DND-41 (cell line): ENCODE results near the gene NLGN2.

Experiments
- ATAC-seq: fragments of 200-7000 bp; cut with Tn5 transposase; 3 replicates; pipeline ENCODE4 v1.9.1; 2021; ENCODE audit warnings: low read depth; ENCODE audit not compliant: insufficient read depth
- DNase-seq: peaks from one replicate; pipeline ENCODE4 v3.0.0-alpha.2; 2020
- H2AFZ ChIP-seq: 2 replicates; pipeline ENCODE4 v1.6.0; 2012; ENCODE audit warnings: low read depth, low read length
- H3K27ac ChIP-seq: 2 replicates; pipeline ENCODE4 v1.5.1; 2012; ENCODE audit warnings: low read length, inconsistent platforms
- H3K27me3 ChIP-seq: fragments of 200-600 bp; sonication (generic); 2 replicates; pipeline ENCODE4 v1.6.0; 2012; ENCODE audit warnings: low read length, mild to moderate bottlenecking, inconsistent platforms; ENCODE audit not compliant: insufficient read depth, poor library complexity
- H3K36me3 ChIP-seq: 2 replicates; pipeline ENCODE4 v1.5.1; 2012; ENCODE audit warnings: low read length, inconsistent platforms; ENCODE audit not compliant: insufficient read depth
- H3K4me1 ChIP-seq: 2 replicates; pipeline ENCODE4 v1.5.1; 2012; ENCODE audit warnings: mild to moderate bottlenecking, low read length; ENCODE audit not compliant: insufficient read depth
- H3K4me2 ChIP-seq: 2 replicates; pipeline ENCODE4 v1.6.0; 2012; ENCODE audit warnings: mild to moderate bottlenecking, moderate library complexity, low read length, inconsistent platforms; ENCODE audit not compliant: insufficient read depth
- H3K4me3 ChIP-seq, 2 experiments: fragments of 200-600 bp in 1 of 2; shearing (Covaris generic) in 1 of 2; 2 replicates each; pipeline ENCODE4 v1.5.1; 2012 to 2016; ENCODE audit warnings: inconsistent platforms in 2 of 2, low read length in 2 of 2, mild to moderate bottlenecking in 2 of 2, low read depth in 1 of 2, moderate library complexity in 1 of 2
- H3K79me2 ChIP-seq: 2 replicates; pipeline ENCODE4 v1.6.0; 2012; ENCODE audit warnings: low read length, inconsistent platforms; ENCODE audit not compliant: insufficient read depth
- H3K9ac ChIP-seq: 2 replicates; pipeline ENCODE4 v1.6.0; 2012; ENCODE audit warnings: low read depth, mild to moderate bottlenecking, inconsistent platforms, low read length, moderate library complexity
- H3K9me3 ChIP-seq: 2 replicates; pipeline ENCODE4 v1.5.1; 2012; ENCODE audit warnings: low read length, moderate library complexity, mild to moderate bottlenecking, inconsistent platforms; ENCODE audit not compliant: insufficient read depth, severe bottlenecking
- H4K20me1 ChIP-seq: 2 replicates; pipeline ENCODE4 v1.6.0; 2012; ENCODE audit warnings: low read length; ENCODE audit not compliant: insufficient read depth
- EZH2 ChIP-seq: IDR thresholded peaks from 3 replicates; pipeline ENCODE4 v1.6.1; 2012; ENCODE audit warnings: borderline replicate concordance, low read depth, mild to moderate bottlenecking, moderate library complexity, low read length, inconsistent platforms; ENCODE audit not compliant: severe bottlenecking
- TF ChIP-seq, protein P1 (sequence below): IDR thresholded peaks from 2 replicates; pipeline ENCODE4 v1.5.1; 2012; ENCODE audit warnings: borderline replicate concordance, low read length, moderate library complexity, mild to moderate bottlenecking; ENCODE audit not compliant: poor library complexity, severe bottlenecking; ENCODE audit errors: extremely low read depth

The NLGN2 gene

DNA sequence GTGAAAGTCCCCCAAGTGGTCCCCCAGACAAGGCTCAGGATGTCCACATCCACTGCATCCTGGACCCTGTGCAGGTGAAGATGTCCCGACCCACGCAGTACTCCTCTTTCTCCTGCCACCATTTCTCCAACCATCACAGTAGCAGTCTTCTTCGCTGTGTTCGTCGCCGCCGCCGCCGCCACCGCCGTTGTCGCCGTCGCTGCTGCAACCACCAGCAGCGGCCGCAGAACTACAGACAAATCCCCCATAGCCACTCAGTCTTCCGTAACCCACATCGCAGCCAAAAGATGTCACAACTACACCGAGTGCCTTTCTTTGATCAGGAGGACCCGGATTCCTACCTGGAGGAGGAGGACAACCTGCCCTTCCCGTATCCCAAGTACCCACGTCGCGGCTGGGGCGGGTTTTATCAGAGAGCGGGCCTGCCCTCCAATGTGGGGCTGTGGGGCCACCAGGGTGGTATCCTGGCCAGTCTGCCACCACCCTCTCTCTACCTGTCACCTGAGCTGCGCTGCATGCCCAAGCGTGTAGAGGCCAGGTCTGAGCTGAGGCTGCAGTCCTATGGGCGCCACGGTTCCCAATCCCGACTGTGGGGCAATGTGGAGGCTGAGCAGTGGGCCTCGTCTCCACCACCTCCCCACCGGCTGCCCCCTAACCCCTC is 18.7 kb downstream of the NLGN2 start:
- ATAC-seq, result no peak

DNA sequence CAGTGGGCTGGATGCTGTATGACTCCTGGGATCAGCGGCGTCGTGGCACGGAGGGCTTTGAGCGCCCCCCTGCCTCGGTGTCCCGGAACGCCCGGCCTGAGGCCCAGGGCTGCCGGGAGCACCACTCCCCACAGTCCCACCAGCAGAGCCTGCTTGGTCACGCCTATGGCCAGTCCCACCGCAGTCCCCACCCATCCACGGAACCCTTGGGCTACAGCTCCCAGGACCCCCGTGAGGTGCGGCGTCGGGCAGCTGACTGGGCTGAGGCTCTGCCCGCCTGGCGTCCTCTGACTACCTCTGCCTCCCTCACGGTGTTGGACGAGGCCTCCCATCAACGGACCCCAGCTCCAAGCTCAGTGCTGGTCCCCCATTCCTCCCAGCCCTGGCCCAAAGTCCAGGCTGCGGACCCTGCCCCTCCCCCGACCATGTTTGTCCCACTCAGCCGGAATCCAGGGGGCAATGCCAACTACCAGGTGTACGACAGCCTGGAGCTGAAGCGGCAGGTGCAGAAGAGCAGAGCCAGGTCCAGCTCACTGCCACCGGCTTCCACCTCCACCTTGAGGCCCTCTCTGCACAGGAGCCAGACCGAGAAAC is 19.3 kb downstream of the NLGN2 start:
- TF ChIP-seq EZH2, result no peak
- TF ChIP-seq, protein P1, sequence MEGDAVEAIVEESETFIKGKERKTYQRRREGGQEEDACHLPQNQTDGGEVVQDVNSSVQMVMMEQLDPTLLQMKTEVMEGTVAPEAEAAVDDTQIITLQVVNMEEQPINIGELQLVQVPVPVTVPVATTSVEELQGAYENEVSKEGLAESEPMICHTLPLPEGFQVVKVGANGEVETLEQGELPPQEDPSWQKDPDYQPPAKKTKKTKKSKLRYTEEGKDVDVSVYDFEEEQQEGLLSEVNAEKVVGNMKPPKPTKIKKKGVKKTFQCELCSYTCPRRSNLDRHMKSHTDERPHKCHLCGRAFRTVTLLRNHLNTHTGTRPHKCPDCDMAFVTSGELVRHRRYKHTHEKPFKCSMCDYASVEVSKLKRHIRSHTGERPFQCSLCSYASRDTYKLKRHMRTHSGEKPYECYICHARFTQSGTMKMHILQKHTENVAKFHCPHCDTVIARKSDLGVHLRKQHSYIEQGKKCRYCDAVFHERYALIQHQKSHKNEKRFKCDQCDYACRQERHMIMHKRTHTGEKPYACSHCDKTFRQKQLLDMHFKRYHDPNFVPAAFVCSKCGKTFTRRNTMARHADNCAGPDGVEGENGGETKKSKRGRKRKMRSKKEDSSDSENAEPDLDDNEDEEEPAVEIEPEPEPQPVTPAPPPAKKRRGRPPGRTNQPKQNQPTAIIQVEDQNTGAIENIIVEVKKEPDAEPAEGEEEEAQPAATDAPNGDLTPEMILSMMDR, result no peak
- no peaks in the 10 kb centered on the region; the same call in 1 of the 2 replicates for H4K20me1 ChIP-seq
- no peaks in the 10 kb centered on the region for H3K27me3 ChIP-seq
- no peak overlapping the region for H3K4me2 ChIP-seq
- ATAC-seq (no peak), DNase-seq (no peak)
- H3K9me3 ChIP-seq, result no peaks in the 10 kb centered on the region
- H3K79me2 ChIP-seq, result no peaks in the 10 kb centered on the region
- H2AFZ ChIP-seq, result no peak overlapping the region
- H3K4me3 ChIP-seq, result no peak overlapping the region
- no peak overlapping the region for H3K27ac ChIP-seq
- no peaks in the 10 kb centered on the region for H3K36me3 ChIP-seq
- H3K9ac ChIP-seq, result no peak overlapping the region
- no peaks in the 10 kb centered on the region for H3K4me1 ChIP-seq

More for the DNA sequence above, 18.7 kb downstream of the NLGN2 start:
- Histone ChIP-seq H4K20me1 (no peaks in the 10 kb centered on the region; the same call in 1 of the 2 replicates), H3K27me3 (no peaks in the 10 kb centered on the region), H3K4me2 (no peak overlapping the region), H2AFZ (no peak overlapping the region), H3K36me3 (no peaks in the 10 kb centered on the region), H3K4me3 (no peak overlapping the region), H3K9me3 (no peaks in the 10 kb centered on the region), H3K27ac (no peak overlapping the region), H3K79me2 (no peaks in the 10 kb centered on the region), H3K9ac (no peak overlapping the region), H3K4me1 (no peaks in the 10 kb centered on the region)
- TF ChIP-seq, protein P1, result no peak
- TF ChIP-seq EZH2, result no peak
- no peak for DNase-seq

DNA sequence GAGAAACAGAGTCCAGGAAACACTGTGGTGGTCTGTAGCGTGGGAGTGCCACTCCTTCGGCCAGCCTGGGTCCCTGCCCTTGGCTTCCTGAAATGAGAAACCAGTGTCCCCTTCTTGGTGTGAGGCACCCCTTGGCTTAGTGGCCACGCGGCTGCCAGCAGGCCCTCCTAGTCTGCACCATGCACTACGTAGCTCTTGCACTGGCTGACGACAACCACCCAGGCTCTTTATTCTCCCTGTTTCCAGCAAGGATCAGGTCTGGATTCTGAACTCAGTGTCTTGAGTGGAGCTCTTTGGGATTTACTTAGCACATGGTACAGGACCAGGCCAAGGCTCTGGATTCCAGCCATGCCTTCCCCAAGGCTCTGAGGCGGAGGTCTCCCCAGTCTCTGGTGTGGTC is 19.9 kb downstream of the NLGN2 start:
- DNase-seq, result no peak
- H3K36me3 ChIP-seq, result no peaks in the 10 kb centered on the region
- TF ChIP-seq EZH2, result no peak
- TF ChIP-seq, protein P1, result no peak
- H3K79me2 ChIP-seq, result no peaks in the 10 kb centered on the region
- ATAC-seq, result no peak
- no peak overlapping the region for H3K9ac ChIP-seq
- no peaks in the 10 kb centered on the region; the same call in 1 of the 2 replicates for H4K20me1 ChIP-seq
- no peak overlapping the region for H2AFZ ChIP-seq
- H3K4me3 ChIP-seq, result no peak overlapping the region
- H3K9me3 ChIP-seq, result no peaks in the 10 kb centered on the region
- no peak overlapping the region for H3K4me2 ChIP-seq
- H3K27ac ChIP-seq, result no peak overlapping the region
- no peaks in the 10 kb centered on the region for H3K27me3 ChIP-seq
- H3K4me1 ChIP-seq, result no peaks in the 10 kb centered on the region
